Measurements from ENCODE around the gene VWA2. TPM values are rescaled to one million over a fixed set of nuclear protein-coding genes. Genes with fewer than 3 reads are reported as not detected.

VWA2 gene, protein sequence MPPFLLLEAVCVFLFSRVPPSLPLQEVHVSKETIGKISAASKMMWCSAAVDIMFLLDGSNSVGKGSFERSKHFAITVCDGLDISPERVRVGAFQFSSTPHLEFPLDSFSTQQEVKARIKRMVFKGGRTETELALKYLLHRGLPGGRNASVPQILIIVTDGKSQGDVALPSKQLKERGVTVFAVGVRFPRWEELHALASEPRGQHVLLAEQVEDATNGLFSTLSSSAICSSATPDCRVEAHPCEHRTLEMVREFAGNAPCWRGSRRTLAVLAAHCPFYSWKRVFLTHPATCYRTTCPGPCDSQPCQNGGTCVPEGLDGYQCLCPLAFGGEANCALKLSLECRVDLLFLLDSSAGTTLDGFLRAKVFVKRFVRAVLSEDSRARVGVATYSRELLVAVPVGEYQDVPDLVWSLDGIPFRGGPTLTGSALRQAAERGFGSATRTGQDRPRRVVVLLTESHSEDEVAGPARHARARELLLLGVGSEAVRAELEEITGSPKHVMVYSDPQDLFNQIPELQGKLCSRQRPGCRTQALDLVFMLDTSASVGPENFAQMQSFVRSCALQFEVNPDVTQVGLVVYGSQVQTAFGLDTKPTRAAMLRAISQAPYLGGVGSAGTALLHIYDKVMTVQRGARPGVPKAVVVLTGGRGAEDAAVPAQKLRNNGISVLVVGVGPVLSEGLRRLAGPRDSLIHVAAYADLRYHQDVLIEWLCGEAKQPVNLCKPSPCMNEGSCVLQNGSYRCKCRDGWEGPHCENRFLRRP
- 0.08 TPM for total RNA-seq
- long read RNA-seq = 0 reads

DNA sequence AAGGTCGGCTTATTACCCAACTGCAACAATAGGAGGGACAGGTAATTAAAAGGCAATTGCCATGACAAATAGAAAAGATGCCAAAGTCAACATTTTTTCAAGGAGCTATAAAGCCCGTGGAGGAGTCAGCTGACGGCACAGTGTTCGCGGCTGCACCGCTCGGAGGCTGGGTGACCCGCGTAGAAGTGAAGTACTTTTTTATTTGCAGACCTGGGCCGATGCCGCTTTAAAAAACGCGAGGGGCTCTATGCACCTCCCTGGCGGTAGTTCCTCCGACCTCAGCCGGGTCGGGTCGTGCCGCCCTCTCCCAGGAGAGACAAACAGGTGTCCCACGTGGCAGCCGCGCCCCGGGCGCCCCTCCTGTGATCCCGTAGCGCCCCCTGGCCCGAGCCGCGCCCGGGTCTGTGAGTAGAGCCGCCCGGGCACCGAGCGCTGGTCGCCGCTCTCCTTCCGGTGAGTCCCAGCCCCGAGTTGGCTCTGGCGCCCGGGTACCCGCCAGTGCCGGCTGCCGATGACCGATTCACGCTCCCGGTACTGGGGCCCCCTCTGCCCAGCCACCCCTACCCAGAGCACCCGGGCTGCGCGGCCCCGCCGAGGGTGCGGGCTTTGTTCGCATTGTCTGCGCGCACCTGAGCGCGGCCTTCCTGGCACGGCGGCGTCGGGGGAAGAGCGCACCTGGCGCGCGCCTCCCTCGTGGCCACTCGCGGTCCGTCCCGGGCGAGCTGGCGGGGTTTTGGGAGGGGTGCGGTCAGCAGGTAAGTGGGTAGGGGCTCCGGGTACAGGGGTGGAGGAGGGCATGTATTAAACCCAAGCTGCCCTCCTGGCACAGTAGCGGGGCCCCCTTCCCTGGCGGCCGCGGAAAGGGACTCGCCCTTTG, at the start of gene VWA2:
VWA2 (plus strand) TSS at position 138 of the 877 bp plus-strand sequence. CDS start 9,460 bp downstream, outside the sequence.
- intact Hi-C loops (cut with DNase I) = no loop called here
- DNase-seq (peak; percentile 55), ATAC-seq (ENCODE audit: poor library complexity) (peak; percentile 85)

DNA sequence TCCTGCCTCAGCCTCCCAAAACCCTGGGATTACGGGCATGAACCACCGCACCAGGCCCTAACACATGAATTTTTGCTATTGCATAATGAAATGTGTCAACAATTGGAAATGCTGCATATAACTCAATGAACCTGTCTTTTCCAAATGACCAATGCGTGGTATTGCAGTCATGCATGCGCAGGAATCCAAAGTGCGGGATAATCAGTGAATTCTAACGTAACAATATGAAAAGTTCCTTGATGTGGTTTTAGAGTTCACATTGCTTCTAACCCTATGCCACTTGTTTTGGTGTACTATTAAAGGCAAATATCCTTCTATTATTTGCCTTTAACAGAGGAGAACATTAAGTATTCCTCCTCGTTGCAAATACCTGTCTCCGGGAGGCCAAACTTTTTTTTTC, 49.4 kb upstream of the VWA2 start:
- DNase-seq (no peak), ATAC-seq (ENCODE audit: poor library complexity) (no peak)
- intact Hi-C loops (cut with DNase I) = no loop called here

DNA sequence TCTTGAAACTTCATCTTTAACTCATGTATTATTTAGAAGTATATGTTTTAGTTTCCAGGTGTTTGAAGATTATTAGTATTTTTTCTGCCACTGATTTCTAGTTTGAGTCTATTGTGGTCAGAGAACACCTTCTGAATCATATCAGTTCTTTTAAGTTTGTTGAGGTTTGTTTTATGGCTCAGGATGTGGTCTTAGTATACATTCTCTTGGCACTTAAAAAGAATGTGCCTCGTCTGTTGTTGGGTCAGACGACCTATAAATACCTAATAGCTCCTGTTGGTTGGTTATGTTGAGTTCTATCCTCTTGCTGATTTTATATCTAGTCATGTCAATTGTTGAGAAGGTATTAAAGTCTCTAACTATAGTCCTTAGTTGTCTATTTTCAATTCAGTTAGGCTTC, 44.0 kb upstream of the VWA2 start:
- intact Hi-C loops (cut with DNase I) = no loop called here
- ATAC-seq (ENCODE audit: poor library complexity) = no peak

DNA sequence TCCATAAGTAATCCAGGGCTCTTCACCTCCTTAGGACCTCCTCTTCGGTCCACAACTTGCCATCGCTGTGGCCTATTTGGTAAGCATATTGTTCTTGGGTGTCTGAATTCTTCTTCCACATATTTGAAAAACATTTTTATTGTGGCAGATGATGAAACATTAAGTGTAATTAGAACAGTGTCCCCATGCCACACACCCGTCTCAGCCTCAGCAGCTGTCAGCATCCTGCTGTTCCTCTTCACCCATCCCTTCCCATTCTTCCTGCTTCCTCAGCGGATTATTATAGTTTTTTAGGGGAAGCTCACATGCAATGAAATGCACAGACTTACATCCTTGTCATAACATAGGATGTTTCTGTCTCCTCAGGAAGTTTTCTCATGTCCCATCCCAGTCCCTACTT, 39.8 kb upstream of the VWA2 start:
- intact Hi-C loops (cut with DNase I) = no loop called here
- no peak for ATAC-seq (ENCODE audit: poor library complexity)

More for the DNA sequence above, 44.0 kb upstream of the VWA2 start:
- DNase-seq = no peak

DNA sequence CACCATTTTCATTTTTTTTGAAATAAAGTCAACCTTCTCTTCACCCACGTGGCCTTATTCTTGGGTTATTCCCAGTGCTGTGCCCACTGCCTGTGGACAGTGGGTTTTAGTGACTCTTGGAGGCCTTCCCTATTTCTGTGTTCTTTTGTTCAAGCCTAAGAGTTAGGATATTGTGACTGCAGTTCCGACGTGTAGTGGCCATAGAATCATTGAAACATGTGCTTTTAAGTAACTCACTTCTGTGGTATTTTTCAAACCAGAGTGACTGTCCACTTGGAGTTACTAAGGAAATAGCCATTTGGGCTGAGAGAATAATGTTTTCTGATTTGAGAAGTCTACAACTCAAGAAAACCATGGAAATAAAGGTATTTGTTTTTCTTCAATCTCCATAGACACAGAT, 36.2 kb upstream of the VWA2 start:
- intact Hi-C loops (cut with DNase I) = no loop called here
- ATAC-seq (ENCODE audit: poor library complexity) = no peak
- DNase-seq = no peak

More for the DNA sequence above, 39.8 kb upstream of the VWA2 start:
- DNase-seq = no peak

DNA sequence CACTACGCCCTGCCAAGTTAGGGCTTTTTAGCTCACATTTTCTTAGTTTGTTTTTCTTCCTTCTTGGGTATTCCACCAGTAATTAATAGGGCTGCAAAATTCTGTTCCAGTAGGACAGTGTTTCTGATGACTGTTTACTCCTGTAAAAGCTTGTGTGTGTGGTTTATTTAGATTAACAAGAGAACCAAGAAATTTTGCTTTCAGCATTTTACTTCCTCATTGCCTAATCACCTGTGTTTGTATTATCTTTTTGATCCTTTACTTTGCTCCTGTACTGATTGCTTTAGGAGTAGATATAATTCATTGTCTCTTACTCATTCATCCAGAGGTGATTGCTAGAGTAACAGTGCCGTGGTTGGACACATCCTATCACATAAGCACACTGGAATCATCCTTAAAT, 32.2 kb upstream of the VWA2 start:
- intact Hi-C loops (cut with DNase I) = no loop called here
- DNase-seq = no peak
- ATAC-seq (ENCODE audit: poor library complexity) = no peak

DNA sequence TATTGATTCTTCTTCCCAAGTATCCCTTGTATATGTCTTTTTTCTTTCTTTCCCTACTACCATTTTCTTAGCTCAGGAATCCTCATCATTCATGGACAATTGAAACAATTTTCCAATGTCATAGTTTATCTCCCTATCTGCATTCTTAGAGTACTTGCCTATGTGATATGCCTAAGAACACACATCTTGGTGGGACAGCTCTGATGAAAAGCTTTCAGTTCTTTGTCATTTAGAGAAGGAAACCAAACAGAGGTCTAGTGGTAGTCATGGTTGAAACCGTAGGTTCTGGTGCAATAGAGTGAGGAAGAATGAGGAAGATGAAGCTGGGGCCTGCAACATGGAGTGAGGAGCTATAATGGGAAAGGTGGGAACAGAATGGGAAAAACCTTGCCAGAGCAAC, 31.7 kb upstream of the VWA2 start:
- intact Hi-C loops (cut with DNase I) = no loop called here
- DNase-seq = no peak

DNA sequence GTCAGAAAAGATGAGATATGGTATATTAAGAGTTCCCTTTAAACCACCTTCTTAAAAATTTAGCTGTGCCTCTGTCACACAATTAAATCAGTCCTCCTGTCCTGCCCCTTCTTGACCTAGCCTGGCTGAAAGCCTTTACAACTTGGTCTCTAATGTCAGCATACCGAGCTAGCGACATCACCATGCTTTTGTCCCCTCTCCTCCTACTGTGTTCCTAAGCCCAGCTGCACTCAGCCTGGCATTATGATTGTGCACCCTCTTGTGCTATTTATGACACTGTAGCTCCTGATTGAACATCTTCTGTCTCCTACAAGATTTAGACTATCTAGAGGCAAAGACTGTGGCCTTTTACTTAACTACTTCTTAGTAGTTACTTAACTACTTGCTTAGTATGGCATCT, 30.7 kb upstream of the VWA2 start:
- DNase-seq (no peak), ATAC-seq (ENCODE audit: poor library complexity) (no peak)
- intact Hi-C loops (cut with DNase I) = no loop called here

More for the DNA sequence above, 31.7 kb upstream of the VWA2 start:
- ATAC-seq (ENCODE audit: poor library complexity) = no peak

DNA sequence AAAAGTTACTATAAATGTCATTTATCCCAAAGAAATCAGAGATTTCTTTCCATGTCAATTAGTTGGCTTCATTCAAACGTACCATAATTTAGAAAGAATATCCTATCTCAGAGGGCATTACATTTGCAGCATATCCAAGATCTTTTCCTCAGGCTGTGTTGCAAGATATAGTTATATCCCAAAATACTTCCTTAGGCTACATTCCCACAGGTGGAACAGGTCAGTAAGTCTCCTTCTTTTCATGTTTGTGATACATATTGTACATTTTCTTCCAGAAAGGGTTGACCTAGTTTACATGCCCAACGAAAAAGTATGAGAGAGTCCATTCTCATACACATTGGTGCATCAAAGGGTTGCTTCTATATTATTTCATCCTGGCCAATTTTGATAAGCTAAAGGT, 26.9 kb upstream of the VWA2 start:
- intact Hi-C loops (cut with DNase I) = no loop called here
- DNase-seq = no peak
- no peak for ATAC-seq (ENCODE audit: poor library complexity)

DNA sequence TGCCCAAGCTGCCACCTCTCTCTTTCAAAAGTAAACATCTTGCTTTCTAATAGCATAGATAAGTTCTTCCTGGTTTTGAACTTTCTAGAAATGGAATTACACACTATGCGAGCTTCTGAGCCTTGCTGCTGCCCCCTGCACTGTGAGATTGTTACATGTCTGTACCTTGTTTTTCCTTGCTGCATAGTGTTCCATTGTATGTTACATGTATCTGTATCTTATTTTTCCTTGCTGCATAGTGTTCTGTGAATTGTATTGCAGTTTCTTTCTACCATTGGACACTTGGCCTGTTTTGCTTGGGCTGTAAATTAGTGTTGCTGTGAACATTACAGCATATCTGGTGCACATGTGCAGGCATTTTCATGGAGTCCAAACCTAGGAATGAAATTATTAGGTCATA, 24.0 kb upstream of the VWA2 start:
- no peak for ATAC-seq (ENCODE audit: poor library complexity)
- intact Hi-C loops (cut with DNase I) = no loop called here
- DNase-seq = no peak

DNA sequence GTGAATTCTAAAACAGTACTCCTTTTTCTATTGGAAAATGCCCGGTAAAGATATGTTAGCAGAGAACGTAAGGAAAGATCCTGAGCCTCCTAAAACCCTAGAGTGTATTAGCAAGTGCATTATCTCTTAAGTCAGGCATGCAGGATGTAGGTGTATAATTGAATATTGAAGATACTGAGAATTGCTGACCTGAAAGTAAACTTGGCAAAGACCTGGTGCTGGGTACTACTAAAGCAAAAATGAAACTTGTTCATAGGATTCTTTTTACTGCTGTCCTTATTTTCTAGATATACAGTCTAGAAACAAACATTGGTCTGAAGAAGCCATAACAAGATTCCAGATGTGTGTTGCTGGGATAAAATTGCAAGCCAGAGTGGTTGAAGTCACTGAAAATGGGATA, 18.8 kb upstream of the VWA2 start:
- DNase-seq = no peak
- intact Hi-C loops (cut with DNase I) = no loop called here
- ATAC-seq (ENCODE audit: poor library complexity) = no peak

DNA sequence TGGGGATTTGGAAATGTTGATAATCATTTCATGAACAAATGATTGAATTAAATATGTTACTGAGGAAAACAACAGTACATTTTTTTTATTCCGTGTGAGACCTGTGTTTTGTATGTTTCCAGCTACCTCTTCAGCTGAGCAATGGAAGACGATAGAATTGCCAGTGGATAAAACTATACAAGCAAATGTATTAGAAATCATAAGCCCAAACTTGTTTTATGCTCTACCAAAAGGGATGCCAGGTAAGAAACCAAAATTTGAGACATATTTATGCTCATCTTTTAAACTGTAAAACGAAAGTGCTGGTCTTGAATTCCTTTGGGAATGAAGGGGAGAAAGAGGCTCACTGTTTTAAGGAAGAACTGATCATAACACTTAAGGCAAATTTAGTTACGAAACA, 17.8 kb upstream of the VWA2 start:
- intact Hi-C loops (cut with DNase I) = no loop called here
- DNase-seq = no peak
- ATAC-seq (ENCODE audit: poor library complexity) = no peak

DNA sequence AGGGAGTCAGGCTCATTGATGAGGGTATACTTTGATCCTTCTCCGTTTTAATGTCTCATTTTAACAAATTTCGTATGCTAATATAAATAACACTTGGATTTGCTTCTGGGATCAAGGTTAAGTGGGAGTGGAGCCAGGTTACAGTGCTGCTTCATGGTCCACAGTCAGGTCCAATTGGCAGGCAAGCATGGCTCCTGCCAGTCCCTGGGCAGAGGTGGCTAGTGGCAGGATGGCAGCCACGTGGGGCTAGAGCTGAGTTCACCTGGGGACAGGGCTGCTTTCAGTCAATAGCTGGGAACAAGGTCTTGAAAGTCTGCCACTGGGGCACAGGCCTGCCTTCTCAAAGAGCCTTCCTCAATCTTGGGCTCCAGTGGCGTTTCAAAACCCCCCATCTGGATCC, 16.0 kb upstream of the VWA2 start:
- ATAC-seq (ENCODE audit: poor library complexity) = peak; percentile 98
- intact Hi-C loops (cut with DNase I) = no loop called here
- DNase-seq = peak; percentile 68

DNA sequence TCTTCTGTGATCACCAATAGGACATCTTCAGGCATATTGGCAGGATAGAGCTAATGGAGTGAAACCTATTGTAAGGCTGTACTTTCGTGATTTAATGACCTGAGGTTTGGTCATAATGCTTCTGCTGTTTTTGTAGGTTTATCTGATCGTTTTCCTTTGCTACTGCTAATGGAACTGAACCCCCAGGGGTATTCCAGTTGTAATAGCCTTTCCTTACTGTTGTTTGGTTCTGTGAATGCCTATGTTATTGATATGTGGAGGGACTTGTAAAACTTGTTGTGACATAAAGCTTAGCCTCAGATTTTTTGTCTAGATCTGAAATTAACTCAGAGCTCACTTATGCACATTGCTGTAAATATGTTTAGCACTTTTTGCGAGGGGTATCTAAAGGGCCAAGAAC, 10.9 kb upstream of the VWA2 start:
- ATAC-seq (ENCODE audit: poor library complexity) (no peak), DNase-seq (no peak)
- intact Hi-C loops (cut with DNase I) = no loop called here

DNA sequence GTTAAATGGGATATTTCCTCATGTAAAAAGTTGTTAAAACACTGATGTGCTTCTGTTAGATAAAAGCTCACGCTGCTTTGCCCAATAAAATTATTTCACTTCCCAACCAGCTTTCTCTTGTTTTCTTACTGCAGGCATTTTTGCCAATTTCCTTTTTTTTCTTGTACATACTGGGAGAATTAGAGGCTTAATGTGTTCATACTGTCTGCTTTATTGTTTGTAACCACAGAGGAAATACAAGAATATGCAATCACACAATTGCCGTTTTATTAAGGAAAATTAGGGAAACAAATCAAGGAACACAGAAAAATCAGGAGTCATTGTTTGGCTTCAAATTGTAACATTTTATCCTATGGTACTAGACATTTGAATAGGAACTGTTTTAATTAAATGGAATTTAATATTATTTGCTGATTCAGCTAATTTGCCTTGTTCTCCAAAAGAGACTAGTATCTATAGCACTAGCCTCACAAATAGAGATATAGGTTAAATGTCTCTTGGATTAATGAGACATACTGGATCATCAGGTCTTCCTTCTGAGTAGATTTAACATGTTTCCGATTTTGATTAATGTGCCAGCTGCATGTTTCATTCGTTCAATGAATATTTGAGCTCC, 6.4 kb upstream of the VWA2 start:
- DNase-seq = no peak
- ATAC-seq (ENCODE audit: poor library complexity) = no peak
- intact Hi-C loops (cut with DNase I) = no loop called here

DNA sequence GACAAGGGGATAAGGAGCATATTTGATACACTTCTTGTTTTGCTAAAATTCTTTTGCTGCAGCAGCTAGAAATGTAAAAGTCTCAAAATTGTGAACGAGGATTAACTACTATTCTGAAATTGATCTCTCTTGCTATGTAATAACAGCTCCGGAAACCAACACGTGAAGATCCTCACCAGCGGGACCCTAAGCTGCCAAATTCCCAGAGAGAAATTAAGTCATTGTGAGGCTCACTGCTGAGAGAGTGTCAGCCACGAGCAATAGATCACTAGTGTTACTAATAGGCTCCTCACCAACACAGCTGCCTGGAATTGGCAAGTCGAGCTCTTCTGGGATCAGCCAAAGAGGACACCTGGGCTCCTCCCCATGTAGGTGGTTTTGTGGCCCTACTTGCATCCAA, 5.6 kb upstream of the VWA2 start:
- intact Hi-C loops (cut with DNase I) = no loop called here
- DNase-seq (no peak), ATAC-seq (ENCODE audit: poor library complexity) (peak; percentile 47)

DNA sequence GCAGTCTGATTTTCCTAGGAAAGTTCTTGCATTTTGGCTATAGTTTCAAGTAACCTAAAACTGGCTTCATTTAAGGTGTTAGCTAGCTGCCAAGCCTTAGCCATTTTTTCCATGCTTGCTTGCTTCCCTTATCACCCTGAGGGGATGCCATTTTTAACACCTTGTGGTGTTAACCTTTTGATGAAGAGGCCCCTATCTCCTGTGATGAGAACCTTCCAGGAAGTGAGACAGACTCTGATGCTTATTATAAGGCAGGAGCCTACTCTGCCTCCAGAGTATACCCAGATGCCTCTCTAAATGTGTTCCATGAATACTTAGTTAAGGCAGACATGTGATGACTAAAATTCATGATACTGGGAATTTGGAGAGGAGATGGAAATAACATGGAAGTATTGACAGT, 4.9 kb upstream of the VWA2 start:
- ATAC-seq (ENCODE audit: poor library complexity) (peak; percentile 81), DNase-seq (no peak)
- intact Hi-C loops (cut with DNase I) = no loop called here

DNA sequence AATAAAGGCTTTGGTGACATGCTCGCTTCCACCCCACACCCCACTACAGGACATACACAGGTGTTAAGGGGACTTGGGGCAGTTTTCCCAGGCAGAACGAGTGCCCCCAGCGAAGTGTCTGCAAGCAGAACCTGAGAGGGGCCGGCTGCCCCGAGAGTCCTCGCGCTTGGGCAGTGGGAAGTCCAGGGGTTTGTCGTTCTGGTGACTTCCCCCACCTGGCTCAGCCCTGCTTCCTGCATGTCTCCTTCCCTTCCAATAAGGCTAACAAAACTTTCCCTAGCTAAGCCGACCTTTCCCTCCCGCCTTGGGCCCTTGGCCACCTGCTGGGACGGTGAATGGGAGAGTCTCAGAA, 916 bp downstream of the VWA2 start:
- DNase-seq (no peak), ATAC-seq (ENCODE audit: poor library complexity) (no peak)
- intact Hi-C loops (cut with DNase I) = no loop called here

DNA sequence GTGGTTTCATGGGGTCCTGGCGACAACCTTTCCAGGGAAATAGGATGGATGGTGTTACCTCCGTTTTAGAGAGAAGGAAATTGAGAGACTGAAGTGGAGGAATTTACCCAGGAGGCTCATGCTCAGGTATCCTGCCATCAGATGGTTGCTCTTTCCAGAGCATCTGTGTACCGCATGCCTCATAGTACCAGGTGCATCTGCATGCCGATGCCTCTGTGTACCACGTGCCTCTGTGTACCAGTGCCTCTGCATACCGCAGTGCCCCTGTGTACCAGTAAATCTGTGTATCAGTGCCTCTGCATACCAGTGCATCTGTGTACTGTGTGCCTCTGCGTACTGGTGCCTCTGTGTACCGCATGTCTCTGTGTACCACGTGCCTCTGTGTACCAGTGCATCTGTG, 3.2 kb downstream of the VWA2 start:
- ATAC-seq (ENCODE audit: poor library complexity) (no peak), DNase-seq (no peak)
- intact Hi-C loops (cut with DNase I) = no loop called here
